Neutrophil (primary cell): Measurements from ENCODE around the gene CEBPB.

Experiments
- H3K27ac ChIP-seq: fragments of 200-600 bp; sonication (generic); 2 replicates; pipeline ENCODE4 v1.5.1; 2016; ENCODE audit warnings: mild to moderate bottlenecking, moderate library complexity
- H3K27me3 ChIP-seq: fragments of 200-600 bp; sonication (generic); 2 replicates; pipeline ENCODE4 v1.6.0; 2016; ENCODE audit warnings: mild to moderate bottlenecking
- H3K36me3 ChIP-seq: fragments of 200-600 bp; sonication (generic); 2 replicates; pipeline ENCODE4 v1.5.1; 2017
- H3K4me1 ChIP-seq, 2 experiments: fragments of 200-600 bp in 1 of 2; sonication (generic) in 1 of 2; 1 replicate in 1 of 2; 2 replicates in 1 of 2; pipeline versions ENCODE4 v1.5.1 to v1.6.1; 2013 to 2016; ENCODE audit warnings: low read depth in 1 of 2, low read length in 1 of 2, mild to moderate bottlenecking in 1 of 2, moderate library complexity in 1 of 2; ENCODE audit not compliant: control insufficient read depth in 1 of 2, insufficient read depth in 1 of 2
- H3K4me3 ChIP-seq, 2 experiments: fragments of 200-600 bp in 1 of 2; sonication (generic) in 1 of 2; 1 replicate in 1 of 2; 2 replicates in 1 of 2; pipeline ENCODE4 v1.5.1; 2013 to 2016; ENCODE audit warnings: low read depth in 1 of 2, low read length in 1 of 2, mild to moderate bottlenecking in 1 of 2, moderate library complexity in 1 of 2
- H3K9me3 ChIP-seq: fragments of 200-600 bp; sonication (generic); 2 replicates; pipeline ENCODE4 v1.5.1; 2016
- TF ChIP-seq, protein P1 (sequence below): fragments of 200-600 bp; sonication (generic); IDR thresholded peaks from 2 replicates; pipeline ENCODE4 v1.5.1; 2016; ENCODE audit warnings: antibody characterized with exemption

The CEBPB gene

DNA sequence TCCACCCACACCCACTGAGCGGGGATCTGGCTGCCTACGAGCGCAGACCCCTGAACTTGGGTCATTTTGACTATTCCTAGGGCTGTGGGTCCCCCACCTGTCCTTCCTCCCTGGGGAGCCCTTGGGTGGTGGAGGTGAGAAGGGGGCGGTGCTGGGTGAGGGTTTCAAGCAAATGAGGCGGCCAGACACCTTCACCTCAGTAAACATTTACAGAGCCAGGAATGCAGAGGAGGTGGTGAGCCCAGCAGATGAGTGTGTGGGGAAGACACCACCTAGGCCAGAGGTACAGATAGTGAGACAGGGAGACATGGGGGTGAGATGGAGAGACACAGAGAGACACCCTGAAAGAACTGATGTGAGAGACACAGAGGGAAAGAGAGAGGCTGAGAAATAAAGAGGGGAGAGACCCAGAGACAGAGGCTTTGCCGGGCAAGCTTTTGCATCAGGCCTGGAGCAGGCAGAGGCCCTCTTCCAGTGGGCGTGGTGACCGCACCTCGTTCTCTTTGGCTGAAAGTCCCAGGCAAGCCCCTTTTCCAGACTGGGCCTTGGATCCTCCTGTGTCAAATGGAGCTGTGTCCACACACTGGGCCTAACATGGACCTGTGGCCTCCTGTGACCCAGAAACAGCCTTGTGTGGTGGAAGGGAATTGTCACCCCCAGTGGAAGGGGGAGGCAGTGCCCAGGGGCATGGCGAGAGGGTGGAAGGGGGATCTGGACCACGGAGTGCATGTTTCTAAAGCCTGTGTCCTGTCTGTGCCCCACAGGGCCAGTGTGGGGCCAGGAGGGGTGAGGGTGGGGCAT is 29.7 kb downstream of the CEBPB start:
- H3K36me3 ChIP-seq, result no peaks in the 10 kb centered on the region
- TF ChIP-seq, protein P1, sequence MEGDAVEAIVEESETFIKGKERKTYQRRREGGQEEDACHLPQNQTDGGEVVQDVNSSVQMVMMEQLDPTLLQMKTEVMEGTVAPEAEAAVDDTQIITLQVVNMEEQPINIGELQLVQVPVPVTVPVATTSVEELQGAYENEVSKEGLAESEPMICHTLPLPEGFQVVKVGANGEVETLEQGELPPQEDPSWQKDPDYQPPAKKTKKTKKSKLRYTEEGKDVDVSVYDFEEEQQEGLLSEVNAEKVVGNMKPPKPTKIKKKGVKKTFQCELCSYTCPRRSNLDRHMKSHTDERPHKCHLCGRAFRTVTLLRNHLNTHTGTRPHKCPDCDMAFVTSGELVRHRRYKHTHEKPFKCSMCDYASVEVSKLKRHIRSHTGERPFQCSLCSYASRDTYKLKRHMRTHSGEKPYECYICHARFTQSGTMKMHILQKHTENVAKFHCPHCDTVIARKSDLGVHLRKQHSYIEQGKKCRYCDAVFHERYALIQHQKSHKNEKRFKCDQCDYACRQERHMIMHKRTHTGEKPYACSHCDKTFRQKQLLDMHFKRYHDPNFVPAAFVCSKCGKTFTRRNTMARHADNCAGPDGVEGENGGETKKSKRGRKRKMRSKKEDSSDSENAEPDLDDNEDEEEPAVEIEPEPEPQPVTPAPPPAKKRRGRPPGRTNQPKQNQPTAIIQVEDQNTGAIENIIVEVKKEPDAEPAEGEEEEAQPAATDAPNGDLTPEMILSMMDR, result no peak
- peak overlapping the region; percentile 51 to 58 for H3K4me3 ChIP-seq
- H3K4me1 ChIP-seq, result peaks cover 69 to 78% of the 10 kb centered on the region in 2 experiments
- H3K27me3 ChIP-seq, result no peaks in the 10 kb centered on the region
- no peaks in the 10 kb centered on the region for H3K9me3 ChIP-seq
- peak overlapping the region; percentile 97 for H3K27ac ChIP-seq

DNA sequence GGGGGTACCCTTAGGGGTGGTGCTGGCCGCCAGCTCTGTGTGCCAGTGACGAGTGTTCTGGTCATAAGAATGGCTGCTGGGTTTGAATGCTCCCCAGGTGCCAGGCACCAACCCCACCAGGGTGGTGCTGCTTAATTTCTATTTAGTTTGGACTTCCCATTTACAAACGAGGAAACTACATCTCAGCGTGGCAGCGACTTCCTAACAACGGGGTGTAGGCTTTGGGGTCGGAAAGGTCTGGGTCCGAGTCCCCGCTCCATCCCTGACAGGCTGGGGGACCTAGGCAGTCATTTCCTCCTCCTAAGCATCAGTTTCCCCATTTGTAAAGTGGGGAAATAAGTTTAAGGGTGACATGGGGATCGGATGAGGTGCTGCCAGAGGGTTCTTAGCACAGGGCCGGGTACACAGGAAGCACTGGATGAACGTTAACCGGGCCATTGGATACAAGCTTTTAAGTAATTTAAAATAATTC is 30.3 kb downstream of the CEBPB start:
- H3K4me1 ChIP-seq, result peaks cover 72 to 79% of the 10 kb centered on the region in 2 experiments
- peak overlapping the region; percentile 97 for H3K27ac ChIP-seq
- no peaks in the 10 kb centered on the region for H3K36me3 ChIP-seq
- TF ChIP-seq, protein P1, result no peak
- H3K27me3 ChIP-seq, result no peaks in the 10 kb centered on the region
- H3K4me3 ChIP-seq, result peak overlapping the region; percentile 51 to 58
- H3K9me3 ChIP-seq, result no peaks in the 10 kb centered on the region

DNA sequence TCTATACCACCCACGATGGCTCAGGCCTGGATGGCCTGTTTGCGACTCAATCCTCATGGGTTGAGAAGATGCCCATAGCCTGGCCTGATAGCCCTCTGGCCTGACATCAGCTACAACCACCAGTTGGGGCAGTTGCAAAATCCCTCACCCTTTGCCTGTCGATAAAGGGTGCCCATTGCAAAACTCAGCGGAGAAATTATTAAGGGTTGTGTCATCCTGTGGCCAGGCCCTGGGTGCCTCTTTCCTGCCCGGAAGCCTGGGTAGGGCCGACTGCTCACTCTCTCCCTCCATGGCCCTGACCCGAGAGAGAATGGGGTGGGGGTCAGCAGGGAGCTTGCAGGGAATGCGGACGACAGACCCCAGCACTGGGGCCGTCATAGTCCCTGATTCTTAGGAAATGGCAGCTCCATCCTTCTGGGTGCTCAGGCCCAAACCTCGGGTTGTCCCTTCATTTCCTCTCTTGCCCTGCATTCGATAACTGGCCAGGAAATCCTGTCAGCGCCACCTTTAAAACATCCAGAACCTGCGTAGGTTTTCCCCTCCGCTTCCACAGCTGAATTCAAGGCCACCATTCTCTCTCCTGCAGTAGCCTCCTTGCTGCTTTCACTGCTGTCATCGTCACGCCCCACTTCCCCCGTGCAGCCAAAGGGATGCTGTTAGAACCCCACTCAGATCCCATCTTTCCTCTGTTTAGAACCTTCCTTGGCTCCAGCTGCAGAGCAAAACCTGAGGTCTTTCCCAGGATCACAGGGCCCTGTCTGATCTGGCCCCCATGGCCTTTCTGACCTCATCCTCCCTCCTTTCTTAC is 31.1 kb downstream of the CEBPB start:
- H3K9me3 ChIP-seq, result no peaks in the 10 kb centered on the region
- H3K4me3 ChIP-seq, result peak overlapping the region; percentile 51 to 58
- TF ChIP-seq, protein P1, result peak; percentile 50
- peak overlapping the region; percentile 97 for H3K27ac ChIP-seq
- H3K36me3 ChIP-seq, result no peaks in the 10 kb centered on the region
- no peaks in the 10 kb centered on the region for H3K27me3 ChIP-seq
- H3K4me1 ChIP-seq, result peaks cover 79 to 87% of the 10 kb centered on the region in 2 experiments

DNA sequence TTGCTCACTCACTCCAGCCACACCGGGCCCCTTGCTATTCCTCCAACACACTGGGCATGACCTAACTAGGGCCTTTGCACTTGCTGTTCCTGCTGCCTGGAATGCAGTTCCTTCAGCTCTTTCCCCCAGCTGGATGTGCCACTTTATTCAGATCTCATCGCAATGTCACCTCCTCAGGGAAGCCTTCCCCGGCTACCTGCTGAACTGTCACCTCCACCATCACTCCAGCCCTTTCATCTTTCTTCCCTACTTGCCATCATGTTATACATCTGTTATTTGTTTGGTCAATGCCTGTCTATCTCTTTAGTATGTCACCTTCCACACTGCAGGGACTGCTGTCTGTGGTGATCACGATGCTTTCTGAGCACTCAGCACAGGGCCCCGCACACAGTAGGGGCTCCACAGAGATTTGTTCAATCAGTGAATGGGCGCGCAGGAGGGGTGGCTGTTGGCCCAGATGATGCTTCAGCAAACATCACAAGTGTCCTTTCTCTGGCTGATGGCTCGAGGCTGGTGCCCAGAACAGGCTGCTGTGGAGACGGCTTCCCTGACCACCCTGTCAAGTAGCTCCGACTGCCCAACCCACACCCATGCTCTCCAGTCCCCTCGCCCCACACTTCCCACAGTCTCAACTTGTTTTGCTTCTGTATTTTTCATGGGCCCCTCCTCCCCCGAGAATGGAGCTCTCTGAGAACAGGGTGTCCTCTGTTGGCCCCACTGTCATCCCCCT is 31.8 kb downstream of the CEBPB start:
- H3K27ac ChIP-seq, result peak overlapping the region; percentile 97

More for the DNA sequence above, 31.8 kb downstream of the CEBPB start:
- Histone ChIP-seq H3K4me1 (peaks cover 87 to 94% of the 10 kb centered on the region in 2 experiments), H3K36me3 (no peaks in the 10 kb centered on the region), H3K9me3 (no peaks in the 10 kb centered on the region), H3K4me3 (peak overlapping the region; percentile 51 to 58), H3K27me3 (no peaks in the 10 kb centered on the region)
- TF ChIP-seq, protein P1, result no peak
